ENCODE results near the gene MFAP2.
"Not testable (repeated sequence)": the region's sequence is repeated elsewhere in the genome, so short reads cannot be mapped to it uniquely, and the experiment has no call there.

Gene MFAP2

DNA sequence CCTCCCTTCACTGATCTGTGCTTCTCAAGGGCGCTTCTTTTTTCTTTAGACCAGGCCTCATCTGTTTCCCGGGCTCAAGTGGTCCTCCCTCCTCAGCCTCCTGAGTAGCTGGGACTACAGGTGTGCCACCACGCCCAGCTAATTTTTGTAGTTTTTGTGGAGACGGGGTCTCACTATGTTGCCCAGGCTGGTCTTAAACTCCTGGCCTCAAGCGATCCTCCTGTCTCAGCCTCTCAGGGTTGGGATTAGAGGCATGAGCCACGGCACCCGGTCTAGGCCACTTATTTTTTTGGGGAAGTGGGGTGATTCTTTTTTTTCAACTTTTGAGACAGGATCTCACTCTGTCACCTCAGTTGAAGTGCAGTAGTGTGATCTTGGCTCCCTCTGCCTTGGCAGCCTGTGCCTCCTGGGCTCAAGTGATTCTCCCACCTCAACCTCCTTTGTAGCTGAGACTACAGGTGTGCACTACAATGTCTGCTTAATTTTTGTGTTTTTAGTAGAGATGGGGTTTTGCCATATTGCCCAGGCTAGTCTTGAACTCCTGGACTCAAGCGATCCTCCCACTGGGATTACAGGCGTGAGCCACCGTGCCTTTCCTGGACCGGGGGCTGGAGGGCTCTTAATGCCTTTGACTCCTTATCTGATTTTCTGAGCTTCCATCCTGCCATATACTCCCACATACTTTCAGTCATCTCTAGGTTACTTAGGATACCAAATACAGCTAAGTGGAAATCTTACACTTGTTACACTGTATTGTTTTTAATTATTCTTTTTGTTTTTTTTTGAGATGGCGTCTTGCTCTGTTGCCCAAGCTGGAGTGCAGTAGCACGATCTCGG lies 18.9 kb downstream of the MFAP2 start:
- DNase-seq (ENCODE audit: low read depth): no peak

DNA sequence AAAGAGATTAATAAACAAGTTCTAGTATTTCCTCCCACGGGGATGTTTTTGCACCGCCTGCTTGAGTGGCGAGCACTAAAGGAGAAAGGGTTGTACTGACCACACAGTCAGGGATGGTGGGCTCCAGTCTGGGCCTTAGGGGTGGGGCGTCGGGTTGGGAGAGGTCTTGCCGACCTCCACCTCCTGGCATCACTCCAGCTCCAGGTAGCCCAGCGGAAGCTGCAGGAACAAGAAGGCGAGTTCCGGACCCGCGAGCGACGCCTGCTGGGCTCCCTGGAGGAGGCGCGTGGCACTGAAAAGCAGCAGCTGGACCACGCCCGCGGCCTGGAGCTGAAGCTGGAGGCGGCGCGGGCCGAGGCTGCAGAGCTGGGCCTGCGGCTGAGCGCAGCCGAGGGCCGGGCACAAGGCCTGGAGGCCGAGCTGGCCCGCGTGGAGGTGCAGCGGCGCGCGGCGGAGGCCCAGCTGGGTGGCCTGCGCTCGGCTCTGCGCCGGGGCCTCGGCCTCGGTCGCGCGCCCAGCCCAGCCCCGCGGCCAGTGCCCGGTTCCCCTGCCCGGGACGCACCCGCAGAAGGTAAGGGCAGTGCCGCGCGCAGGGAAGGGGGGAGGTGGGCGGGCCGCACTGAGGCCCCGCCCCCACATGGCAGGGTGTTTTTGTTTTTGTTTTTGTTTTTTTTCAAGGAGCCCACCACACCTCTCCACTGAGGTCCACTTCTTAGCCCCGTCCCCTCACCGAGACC lies 19.7 kb downstream of the MFAP2 start:
- peak; percentile 48 for DNase-seq (ENCODE audit: low read depth)

DNA sequence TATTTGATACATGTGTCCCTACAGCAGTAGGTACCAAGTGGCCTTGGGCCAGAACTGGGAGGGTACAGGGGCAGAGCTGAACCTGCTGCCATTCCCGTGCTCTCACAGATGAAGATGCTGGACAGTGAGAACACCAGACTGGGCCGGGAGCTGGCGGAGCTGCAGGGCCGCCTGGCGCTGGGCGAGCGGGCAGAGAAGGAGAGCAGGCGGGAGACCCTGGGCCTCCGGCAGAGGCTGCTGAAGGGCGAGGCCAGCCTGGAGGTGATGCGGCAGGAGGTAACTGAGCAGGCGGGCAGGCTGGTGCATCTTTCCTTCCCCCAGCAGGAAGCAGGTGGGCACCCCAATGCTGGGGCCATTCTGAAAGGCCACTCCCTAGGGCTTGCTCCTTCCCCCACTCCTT lies 21.9 kb downstream of the MFAP2 start:
- DNase-seq (ENCODE audit: low read depth): no peak

DNA sequence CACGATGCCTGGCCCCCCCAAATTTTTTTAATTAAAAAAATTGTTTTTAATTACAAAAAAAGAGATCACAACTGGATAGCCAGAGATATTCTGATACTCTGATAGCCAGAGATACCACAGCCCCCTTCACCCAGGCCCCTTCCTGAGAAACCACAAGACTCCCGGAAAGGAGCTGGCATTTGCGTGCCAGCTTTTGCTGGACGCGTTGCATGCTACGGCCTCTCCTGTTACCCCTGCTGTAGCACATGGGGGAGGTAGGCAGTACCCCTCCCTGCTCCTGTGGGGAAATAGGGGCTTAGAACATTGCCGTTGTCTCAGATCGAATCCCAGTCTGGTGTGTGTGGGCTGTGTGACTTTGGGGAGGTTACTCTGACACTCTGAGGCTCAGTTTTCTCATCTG lies 22.7 kb downstream of the MFAP2 start:
- no peak for DNase-seq (ENCODE audit: low read depth)

DNA sequence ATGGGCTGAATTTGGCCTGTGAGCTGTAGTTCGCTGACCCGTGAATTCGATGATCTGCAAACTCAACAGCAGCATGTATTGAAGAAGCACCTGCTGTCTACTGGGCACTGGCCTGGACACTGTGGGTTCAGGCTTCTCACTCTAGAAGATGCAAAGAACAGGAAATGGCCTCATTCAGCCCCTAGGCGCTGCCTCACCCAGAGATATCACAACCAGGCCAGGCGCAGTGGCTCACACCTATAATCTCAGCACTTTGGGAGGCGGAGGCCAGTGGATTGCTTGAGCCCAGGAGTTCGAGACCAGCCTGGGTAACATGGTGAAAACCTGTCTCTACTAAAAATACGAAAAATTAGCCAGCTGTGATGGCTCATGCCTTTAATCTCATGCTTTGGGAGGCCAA lies 23.6 kb downstream of the MFAP2 start:
- no peak for DNase-seq (ENCODE audit: low read depth)

DNA sequence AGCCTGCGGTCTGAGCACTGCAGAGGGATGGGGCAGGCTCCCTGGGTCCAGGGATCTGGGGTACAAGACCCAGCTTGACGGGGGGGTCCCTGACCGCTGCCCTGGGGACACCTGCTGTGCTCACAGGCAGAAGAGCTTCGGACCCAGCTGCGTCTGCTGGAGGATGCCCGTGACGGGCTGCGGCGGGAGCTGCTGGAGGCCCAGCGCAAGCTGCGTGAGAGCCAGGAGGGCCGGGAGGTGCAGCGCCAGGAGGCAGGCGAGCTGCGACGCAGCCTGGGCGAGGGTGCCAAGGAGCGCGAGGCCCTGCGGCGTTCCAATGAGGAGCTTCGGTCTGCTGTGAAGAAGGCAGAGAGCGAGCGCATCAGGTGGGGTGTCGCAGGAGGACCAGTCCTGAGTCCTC lies 25.2 kb downstream of the MFAP2 start:
- no peak for DNase-seq (ENCODE audit: low read depth)

DNA sequence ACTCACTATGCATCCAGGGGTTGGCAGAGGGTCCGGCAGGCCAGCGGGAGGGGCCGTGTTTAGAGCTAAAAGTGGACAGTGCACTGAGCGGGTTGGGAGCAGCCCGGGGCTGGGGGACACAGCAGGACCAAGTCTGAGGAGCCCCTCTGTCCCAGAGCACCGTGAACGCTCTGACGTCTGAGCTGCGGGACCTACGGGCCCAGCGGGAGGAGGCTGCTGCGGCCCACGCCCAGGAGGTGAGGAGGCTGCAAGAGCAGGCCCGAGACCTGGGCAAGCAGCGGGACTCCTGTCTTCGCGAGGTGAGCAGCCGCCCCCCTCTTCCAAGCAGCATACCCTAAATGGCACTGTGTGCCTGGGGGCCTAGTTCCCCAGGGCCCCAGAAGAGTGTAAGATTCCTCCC lies 25.8 kb downstream of the MFAP2 start:
- no peak for DNase-seq (ENCODE audit: low read depth)

DNA sequence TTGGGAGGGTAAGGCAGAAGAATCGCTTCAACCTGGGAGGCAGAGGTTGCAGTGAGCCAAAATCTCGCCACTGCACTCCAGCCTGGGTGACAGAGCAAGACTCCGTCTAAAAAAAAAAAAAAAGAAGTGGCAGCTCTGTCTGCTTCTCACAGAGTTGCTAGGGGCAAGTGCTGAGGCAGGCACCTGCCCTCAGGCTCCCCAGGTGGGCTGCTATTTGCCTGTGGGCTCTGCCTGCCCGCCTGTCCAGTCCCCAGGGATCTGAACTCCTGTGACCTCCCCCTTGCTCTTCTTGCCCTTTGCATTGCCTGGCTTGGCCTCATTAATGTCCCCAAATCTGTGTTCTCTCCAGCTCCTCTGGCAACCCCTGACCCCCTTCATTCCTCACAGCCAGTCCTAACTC lies 28.0 kb downstream of the MFAP2 start:
- DNase-seq (ENCODE audit: low read depth): not testable (repeated sequence)

DNA sequence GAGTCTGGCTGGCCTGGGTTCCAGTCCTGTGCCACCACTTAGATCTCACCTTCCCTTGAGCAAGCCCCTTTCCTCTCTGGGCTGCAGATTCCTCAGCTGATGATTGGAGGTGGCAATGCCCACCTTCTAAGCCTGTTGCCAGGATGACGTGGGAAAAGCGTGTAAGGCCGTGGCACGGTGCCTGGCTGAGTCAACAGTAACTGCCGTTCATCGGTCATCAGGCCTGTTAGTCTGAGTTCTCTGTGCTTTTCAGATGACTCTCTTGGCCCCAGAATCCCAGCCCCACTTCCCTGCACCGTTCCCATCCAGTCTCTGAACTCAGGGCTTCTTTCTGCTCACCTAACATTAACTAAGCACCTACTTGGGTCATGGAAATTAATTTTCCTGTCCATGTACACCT lies 31.4 kb downstream of the MFAP2 start:
- not testable (repeated sequence) for DNase-seq (ENCODE audit: low read depth)

DNA sequence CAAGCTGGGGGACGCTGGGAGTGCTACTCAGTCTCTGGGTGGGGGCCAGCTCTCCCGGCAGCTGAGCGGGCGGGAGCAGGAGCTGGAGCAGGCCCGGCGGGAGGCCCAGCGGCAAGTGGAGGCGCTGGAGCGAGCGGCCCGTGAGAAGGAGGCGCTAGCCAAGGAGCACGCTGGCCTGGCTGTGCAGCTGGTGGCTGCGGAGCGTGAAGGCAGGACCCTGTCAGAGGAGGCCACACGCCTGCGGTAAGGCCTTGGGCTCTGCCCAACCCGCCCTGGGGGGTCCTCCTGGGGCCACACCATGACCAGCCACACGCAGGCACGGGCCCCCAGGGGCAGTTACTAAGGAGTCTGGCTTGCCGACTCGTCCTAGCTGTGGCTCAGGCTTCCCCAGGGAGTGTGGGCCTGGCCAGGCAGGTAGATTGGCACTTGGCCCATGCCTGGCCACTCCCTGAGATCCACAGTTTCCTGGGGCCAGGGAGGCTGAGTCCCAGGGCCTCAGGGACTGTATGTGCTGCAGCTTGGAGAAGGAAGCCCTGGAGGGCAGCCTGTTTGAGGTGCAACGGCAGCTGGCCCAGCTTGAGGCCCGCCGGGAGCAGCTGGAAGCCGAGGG lies 32.0 kb downstream of the MFAP2 start:
- not testable (repeated sequence) for DNase-seq (ENCODE audit: low read depth)

DNA sequence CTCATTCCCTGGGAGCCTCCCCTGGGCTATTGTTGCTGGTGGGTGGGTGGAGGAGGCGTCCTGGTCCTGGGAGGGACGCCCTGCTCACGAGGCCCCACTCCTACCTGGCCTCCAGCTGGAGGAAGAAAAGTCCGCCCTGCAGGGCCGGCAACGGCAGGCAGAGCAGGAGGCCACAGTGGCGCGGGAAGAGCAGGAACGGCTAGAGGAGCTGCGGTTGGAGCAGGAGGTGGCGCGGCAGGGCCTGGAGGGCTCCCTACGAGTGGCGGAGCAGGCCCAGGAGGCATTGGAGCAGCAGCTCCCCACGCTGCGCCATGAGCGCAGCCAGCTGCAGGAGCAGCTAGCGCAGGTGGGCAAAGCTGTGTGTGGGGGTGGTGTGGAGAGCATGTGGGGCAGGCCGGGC lies 33.8 kb downstream of the MFAP2 start:
- DNase-seq (ENCODE audit: low read depth): no peak

DNA sequence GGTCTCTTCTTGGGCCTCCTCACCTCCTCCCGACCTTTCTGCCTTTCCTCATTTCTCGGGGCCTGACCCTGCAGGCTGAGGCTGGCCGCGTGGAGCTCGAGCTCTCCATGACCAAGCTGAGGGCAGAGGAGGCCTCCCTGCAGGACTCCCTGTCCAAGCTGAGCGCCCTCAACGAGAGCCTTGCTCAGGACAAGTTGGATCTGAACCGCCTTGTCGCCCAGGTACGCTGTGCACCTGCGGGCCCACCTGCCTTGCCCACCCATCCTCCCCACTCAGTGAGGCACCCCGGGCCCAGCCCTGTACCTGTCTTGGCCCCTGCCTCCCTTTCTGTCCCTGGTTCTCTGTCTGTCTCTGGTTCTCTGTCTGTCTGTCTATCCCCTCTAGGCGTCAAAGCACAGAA lies 34.2 kb downstream of the MFAP2 start:
- DNase-seq (ENCODE audit: low read depth): not testable (repeated sequence)

DNA sequence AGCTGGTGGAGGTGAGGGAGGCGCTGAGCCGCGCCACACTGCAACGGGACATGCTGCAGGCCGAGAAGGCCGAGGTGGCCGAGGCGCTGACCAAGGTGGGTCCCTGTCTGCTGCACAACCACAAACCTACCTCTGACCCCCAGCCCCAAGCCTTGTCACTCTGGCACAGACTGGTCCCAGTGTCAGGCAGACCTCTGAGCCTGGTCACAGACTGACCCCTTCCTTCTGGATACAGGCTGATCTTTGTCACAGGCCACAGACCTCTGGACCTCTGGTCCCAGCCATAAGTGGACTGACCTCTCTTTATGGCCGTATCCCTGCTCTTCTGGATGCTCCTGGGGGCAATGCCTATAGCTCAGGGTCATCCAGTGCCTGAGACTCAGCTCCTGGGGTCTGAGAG lies 34.9 kb downstream of the MFAP2 start:
- not testable (repeated sequence) for DNase-seq (ENCODE audit: low read depth)

DNA sequence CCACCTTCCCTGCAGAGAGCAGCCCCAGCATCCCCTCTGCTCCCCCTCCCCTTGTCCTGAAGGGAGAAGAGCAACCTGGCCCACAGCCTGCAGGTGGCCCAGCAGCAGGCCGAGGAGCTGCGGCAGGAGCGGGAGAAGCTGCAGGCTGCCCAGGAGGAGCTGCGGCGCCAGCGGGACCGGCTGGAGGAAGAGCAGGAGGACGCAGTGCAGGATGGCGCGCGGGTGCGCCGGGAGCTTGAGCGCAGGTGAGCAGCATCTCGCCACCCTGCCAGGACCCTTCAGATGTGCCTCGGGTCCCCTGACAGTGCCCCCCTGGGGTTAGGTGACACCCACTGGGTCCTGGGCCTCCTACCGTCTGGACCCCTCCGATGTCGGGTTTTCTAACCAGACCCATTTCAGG lies 36.4 kb downstream of the MFAP2 start:
- no peak for DNase-seq (ENCODE audit: low read depth)

DNA sequence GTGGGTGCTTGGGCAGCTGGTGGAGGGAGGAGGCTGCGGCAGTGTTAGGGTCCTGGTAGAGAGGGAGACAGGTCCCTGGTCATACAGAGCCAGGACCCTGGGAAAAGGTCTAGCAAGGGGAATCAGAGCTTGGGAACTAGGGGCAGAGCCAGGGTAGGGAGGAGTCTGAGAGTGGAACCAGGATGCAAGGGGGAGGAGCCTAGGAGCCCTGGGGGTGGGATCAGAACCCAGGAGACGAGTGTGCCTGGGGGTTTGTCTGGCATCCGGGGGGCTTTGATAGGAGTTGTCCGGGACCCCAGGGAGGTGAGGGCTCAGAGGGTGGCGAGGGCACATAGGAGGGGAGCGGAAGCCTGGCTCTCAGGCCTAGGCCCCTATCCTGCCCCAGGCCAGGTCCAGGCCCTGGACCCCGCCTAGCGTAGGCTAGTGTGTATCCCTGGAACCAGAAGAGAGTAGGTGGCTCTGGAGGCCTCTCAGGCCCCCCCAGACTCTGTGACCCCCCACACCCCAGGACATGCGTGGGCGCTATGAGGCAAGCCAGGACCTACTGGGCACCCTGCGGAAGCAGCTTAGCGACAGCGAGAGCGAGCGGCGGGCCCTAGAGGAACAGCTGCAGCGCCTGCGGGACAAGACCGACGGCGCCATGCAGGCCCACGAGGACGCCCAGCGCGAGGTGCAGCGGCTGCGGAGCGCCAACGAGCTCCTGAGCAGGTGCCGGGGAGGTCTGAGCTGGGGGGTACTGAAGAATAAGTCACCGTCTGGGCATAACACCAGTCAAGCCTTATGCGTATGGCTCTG lies 40.8 kb downstream of the MFAP2 start:
- not testable (repeated sequence) for DNase-seq (ENCODE audit: low read depth)

DNA sequence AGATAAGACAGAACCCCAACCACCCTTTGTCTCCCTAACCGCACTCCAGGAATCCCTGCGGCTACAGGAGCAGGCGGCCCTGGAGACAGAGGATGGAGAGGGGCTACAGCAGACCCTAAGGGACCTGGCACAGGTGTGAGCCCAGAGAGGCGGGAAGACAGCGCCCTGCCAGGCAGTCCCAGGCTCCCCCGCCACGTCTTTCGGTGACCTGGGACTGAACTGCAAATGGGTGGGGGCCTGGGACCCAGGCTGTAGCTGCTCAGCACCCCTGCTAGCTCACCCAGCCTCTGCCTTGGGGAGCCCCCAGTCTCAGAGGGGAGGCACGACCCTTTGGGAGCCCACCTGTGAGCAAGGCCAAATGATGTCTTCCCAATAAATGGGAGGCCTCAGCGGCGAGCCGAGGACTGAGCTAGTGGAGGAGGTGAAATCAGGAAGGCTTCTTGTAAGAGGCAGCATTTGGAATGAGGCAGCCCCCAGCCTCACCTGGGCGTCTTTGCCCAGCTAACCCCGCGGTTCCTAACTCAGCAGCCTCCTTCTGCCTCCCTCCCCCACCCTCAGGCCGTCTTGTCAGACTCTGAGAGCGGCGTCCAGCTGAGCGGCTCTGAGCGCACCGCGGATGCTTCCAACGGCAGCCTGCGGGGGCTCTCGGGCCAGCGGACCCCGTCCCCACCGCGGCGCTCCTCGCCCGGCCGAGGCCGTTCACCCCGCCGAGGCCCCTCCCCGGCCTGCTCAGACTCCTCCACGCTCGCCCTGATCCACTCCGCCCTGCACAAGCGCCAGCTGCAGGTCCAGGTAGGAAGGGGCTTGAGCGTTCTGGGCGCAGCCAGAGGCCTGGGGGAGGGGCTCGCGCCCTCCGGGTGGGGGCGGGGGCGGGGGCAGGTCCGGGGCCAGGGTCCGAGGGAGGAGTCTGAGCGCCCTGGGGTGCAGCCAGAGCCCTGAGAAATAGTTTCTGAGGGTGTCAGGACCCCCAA lies 41.8 kb downstream of the MFAP2 start:
- DNase-seq (ENCODE audit: low read depth): no peak

DNA sequence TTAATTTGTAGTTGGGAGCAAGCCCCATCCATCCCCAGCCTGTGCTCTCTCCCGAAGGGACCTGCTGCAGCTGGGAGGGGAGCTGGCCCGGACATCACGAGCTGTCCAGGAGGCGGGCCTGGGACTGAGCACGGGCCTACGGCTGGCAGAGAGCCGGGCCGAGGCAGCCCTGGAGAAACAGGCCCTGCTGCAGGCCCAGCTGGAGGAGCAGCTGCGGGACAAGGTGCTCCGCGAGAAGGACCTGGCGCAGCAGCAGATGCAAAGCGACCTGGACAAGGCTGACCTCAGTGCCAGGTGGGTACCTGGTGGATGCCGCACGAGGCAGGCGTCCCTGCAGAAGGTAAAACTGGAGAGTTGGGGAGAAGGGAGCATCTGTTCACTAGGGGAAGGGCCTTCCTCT lies 43.8 kb downstream of the MFAP2 start:
- not testable (repeated sequence) for DNase-seq (ENCODE audit: low read depth)

DNA sequence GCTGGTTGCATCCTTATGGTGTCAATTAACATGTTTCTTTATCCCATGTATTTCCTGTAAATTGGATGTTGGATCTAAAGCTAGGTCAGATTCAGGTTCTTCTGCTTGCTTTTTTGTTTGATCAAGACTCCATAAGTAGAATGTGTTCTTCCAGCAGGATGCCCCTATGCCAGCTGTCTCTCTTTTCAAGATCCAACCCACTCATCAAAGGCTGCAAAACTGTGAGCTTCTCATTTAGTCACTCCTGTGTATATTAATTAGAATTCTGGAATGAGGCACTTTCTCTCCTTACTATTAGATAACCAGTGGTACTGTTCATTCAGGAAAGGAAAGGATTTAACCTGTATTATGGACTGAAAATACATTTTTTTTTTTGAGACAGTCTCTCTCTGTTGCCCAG lies 46.5 kb downstream of the MFAP2 start:
- DNase-seq (ENCODE audit: low read depth): not testable (repeated sequence)

DNA sequence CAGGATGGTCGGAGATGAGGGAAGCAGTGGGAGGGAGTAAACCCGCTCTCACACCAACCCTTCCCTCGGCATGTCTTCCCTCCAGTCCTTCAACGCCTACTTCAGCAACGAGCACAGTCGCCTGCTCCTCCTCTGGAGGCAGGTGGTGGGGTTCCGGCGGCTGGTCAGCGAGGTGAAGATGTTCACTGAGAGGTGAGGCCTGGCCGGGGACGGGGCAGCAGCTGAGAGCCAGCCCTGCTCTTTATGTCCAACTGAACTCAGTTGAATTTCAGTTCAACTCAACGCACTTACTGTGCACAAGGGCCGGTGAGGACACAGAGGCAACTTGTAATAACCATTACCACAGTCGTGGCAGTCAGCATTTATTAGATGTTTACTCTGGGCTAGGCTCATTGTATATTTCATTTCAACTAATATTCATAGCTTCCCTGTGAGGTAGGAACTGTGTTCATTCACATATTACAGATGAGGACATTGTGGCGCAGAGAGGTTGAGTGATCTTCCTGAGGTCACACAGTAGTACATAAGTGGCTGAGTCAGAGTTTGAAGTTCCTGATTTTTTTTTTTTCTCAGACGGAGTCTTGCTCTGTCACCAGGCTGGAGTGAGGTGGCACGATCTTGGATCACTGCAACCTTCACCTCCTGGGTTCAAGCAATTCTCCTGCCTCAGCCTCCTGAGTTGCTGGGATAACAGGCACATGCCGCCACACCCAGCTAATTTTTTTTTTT lies 49.0 kb downstream of the MFAP2 start:
- not testable (repeated sequence) for DNase-seq (ENCODE audit: low read depth)

Measured in activated gamma-delta T cell treated with anti-CD3 and anti-CD28 coated beads, Interleukin-2, amount 50 U/mL, for 16 hours (primary cell).